GM11168 (cell line): ENCODE results near the gene HTR2B.
"Not testable (repeated sequence)": the region's sequence is repeated elsewhere in the genome, so short reads cannot be mapped to it uniquely, and the experiment has no call there.

Source experiments
- in situ Hi-C: fragments of 300-500 bp; cut with MboI; formaldehyde crosslinking; loops from one replicate; pipeline ENCODE4 v1.12.0; 2022; ENCODE audit warnings: low sequenced_read_pairs; ENCODE audit not compliant: unreplicated experiment

The HTR2B gene

DNA sequence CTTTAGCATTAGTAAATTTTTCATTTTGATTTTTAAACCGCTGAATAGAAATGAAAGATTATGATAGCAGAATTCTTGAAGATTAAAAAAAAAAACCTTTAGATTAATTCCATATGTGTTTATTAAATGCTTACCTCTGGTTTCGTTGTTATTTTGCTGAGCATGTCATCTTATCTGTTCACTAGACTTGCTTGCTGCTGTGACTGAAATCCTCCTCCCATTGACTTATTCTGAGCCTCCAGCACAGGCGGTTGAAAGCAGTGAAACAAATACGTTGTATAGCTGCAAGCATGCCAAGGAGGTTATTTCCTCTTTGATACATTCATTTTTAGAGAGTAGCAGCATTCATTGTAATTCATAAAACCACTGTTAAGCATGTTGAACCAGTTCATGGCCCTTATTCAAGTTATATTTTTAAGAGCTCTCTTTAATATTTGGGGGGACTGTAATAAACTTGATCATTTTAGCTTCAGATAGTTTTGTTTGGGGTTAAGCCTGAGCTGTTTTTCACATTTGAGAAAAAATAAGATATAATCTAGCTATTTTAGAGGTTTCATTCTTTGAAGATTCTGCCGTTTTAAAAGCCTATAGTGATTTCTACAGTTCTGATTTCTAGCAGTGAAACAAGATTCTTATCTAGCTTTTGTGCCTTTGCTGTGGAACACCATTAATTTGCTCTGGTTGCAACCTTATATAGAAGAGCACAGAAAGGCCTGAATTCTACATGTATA is at the start of gene HTR2B:
TSS of gene HTR2B (minus strand) at position 205 of the 731 bp plus-strand sequence. CDS start 1,278 bp downstream, outside the sequence.
- in situ Hi-C loops: no loop called here

DNA sequence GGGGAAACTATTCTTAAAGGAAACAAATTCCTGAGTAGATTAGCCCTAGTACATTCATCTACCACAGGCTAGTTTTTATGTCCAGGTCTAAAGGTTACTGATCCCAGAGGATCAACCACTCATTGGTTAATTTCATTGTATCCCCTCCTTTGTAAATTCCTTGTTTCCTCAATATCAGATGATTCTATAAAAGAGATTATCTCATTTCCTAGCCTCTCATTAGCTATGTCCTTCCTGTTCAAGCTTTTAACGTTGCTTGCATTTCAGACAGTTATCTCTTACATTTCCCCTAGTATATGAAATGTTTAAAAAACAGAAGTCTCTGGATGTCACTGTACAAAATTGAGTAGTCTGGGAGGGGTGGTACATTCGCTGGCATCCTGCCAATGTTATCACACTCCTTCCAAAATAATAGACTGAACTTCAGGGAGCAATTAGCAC is 49.4 kb upstream of the HTR2B start:
- in situ Hi-C loops: no loop called here

DNA sequence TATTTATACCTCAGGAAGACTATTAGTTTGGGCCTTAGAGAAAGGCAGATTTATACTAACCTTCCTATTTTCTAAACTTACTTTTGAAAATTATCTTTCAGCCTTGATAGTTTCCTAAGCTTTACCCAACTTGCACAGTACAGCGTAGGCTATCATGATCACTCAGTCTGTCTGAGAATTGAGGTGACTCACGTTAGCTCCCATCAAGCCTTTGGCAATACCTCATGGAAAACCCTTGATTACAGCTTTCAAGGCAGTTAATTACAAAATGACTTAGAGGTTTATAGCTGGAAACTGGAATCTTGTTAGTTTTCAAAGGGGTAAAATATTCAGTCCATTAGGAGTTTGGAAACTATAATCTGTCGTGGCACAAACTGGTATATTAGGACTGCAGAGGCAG is 47.2 kb upstream of the HTR2B start:
- in situ Hi-C loops: no loop called here

DNA sequence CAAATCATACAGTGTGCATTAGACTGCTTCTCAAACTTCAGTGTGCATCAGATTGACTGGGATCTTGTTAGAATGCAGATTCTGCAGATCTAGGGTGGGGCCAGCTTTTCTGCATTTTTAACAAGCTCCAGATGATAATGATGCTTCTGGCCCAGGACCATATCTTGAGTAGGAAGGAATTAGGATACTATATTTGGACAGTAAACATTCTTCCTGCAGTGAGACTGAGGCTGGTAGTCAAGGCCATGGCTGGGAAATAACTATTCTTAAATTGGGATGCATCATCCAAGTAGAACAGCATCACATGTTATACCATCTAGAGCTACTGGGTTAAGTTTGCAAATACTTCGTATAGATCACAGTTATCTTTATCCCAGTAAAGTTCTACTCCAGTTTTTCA is 45.2 kb upstream of the HTR2B start:
- in situ Hi-C loops: no loop called here

DNA sequence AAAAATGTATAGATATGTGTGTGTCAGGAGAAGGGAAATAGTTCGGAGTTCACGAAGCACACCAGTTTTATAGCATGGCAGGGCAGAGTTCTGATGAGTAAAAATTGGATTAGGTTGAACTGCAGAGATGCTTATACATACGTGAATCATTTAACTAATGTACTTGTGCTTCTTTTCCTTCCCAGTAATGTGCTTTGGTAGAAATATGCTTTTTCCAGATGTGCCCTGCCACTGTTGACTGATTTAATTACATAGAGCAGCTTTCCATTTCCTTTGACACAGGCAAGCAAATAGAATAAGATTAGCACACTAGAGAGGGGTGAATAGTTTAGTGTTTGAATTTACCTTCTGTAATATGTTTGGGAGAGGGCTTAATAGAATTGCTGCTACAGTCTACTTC is 44.6 kb upstream of the HTR2B start:
- in situ Hi-C loops: no loop called here

DNA sequence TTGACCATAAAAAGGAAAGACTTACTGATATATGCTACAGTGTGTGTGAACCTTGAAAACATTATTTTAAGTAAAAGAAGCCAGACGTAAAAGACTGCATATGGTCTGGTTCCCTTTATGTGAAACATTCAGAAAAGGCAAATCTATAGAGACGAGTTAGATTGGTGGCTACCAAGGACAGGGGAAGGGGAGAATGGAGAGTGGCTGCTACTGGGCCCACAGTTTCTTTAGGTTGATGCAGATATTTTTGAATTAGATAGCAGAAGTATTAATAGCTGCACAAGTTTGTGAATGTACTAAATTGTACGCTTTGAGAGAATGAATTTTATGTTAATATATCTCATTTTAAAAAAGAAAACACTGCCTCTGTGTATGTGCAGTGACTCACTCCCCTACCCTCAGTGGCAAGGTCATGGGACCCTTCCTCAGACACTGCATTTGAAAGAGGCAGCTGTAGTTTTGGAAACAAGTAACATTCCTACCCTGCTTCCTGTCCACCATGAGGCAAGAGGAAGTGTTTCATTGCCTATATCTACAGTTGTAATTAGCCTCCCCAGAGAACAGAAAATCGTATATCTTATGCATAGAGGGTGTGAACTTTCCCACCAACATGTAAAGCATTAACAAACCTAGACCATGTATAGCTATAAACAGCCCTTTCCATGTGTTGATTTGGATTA is 43.8 kb upstream of the HTR2B start:
- in situ Hi-C loops: no loop called here

DNA sequence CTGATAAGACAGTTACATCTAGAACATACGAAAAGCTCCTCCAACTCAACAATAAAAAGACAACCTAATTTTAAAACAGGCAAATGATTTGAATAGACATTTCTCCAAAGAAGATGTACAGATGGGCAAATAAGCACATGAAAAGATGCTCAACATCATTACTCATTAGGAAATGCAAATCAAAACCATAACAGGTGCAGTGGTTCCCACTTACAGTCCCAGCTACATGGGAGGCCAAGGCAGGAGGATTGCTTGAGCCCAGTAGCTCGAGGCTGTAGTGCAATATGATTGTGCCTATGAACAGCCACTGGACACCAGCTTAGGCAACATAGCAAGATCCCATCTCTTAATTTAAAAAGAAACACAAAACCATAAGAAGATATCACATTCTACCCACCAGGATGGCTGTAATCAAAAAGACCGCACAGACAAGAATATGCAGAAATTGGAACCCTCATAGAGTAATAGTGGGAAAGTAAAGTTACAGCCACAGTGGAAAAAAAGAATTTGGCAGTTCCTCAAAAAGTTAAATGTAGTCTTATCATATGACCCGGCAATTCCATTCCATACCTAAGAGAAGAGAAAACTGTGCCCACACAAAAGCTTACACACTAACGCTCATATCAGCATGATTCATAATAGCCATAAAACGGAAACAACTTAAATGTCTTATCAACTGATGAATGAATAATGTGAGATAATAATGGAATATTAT is 43.1 kb upstream of the HTR2B start:
- in situ Hi-C loops: no loop called here

DNA sequence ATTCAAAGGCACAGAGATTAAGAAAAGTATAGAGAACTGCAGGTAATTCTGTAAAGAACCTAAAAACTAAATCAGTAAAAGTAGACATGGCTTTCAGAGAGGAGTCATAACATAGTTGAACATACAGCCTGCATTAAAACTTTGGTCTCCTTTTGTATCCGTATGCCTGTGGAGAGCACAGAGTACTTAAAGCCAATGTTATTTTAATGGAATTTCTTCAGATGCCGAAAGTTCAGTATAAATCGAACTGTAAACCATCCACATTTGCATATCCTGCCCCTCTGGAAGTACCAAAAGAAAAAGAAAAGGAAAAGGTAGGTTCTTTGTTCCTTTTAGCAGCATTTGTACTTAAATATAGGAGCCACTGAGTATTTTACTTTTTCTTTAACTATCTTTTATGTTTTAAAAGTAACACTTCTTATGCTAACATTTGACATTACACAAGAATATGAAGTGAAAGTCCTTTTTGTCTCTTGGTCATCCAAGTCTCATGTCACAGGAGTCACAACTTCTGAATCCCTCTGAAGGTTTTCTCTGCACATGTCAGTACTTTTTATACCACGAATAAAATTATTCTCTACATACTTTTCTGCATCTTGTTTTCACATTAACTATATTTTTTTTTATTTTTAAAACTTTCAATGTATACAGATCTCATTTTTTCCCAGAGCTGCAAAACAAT is 38.7 kb upstream of the HTR2B start:
- in situ Hi-C loops: no loop called here

DNA sequence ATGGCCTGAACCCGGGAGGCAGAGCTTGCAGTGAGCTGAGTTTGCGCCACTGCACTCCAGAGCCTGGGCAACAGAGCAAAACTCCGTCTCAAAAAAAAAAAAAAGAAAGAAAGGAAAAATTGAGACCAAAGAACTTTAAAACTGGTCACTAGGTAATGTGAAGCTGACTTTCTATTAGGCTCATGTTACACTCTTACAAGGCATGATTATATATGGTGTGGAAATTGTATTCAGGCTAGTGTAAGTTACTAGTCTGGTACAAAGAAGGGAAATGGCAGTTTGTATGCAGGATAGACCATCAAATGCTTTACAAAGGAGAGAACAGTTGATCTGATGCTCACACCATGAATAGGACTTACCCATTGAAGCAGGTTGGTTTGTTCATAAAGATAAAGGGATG is 38.2 kb upstream of the HTR2B start:
- in situ Hi-C loops: no loop called here

DNA sequence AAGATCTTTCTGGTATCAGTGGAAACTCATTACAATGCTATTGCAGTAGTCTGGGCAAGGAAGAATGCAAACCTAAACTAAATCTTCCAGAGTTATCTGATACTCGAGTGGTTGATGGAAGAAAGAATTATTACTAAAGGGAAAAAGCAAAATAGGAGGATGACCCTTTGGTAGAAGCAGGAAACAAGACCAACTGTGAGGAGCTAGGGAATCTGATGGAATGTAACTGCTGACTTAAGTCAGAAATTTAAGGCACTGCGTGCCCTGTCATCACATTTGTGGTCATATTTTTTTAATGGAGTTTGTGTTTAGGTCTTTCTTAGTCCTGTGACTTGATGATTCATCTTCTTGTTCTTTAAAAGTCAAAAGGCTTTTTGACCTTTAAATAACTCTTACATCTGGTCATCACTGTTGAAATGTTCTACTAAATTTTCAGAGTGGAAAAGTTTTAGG is 37.1 kb upstream of the HTR2B start:
- in situ Hi-C loops: no loop called here

DNA sequence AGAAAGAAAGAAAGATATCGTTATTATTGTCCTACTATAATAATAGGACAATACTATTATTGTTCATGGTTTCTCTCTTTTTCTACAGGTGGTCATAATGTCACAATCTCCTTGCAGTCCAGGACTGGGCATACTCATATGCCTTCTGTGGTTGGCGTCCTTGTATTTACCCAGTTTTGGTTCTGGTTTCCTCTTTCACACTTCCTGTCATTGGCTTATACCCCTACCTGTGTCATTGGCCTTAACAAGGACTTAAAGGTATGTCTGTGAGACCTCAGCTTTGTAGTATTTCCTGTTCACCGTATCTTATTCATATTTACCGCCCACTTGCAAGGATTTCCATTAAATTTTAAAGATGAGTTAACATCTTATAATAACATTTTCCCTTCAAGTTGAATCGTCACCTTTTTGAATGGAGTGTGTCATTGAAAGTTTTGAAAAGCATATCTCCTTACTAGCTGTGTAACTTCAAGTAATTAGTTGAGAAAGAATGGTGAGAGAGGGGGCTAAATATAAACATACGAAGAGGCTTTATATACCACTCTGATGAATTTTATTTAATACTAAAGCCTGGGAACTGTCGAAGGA is 36.5 kb upstream of the HTR2B start:
- in situ Hi-C loops: no loop called here

DNA sequence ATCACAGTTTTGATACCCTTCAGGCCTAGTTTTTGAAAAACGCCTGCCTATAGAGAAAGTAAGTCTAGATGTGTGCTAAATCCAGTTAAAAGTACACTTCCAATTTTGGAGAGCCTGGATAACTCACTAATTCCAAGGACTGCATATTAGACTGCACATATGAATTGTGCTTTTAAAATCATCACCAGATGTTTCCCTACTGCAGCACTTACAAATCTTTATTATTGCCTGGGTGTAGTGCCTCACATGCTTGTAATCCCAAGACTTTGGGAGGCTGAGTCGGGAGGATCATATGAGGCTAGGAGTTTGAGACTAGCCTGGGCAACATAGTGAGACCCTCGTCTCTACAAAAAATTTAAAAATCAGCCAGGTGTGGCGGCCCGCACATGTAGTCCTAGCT is 35.9 kb upstream of the HTR2B start:
- in situ Hi-C loops: no loop called here

DNA sequence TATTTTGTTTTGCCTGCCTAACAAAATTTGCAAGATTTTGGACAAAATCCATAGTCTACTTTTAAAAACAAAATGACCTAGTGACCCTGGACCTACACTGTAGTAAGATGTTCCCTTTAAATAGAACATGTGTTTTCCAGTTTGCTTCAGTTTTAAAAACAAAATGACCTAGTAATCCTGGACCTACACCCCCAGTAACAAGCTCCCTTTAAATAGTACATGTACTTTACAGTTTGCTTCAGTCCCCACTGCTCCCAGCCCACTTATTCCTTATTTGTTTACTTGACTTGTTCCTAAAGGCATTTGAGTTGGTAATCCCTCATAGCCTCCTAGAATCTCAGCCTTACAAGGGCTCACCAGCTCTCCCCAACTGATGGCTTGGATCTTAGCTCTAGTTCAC is 34.5 kb upstream of the HTR2B start:
- in situ Hi-C loops: no loop called here

DNA sequence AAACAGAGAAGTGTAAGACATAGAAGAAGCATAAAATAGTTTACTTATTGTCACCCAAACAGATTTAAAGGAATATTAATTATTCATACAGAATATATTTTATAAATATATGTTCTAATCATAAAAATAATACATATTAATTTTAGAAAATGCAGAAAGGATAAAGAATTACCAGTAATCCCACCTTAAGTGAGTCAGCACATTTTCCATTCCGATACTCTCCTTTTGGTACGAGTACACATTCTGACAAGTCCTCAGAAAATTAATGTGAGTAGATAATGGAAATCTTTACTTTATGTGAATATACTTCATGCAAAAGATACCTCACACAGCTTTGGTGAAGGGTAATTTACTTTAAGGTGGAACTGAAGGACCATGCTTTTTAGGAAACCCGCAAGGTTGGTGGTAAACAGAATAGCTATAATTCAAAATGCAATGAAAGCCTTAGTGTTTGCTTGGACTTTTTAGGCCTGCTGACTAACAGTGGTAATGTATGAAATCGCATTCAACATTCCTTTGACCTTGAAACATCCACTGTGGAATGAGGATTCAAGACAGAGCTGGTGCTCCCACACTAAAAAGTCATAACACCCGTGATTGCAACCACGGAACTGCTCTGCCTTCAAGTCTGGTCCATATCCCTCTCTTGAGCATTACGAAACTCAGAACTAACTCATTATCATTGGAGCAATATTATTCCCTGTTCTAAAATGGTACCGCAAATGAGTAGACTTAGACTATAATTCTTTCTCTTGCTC is 28.1 kb upstream of the HTR2B start:
- in situ Hi-C loops: no loop called here

DNA sequence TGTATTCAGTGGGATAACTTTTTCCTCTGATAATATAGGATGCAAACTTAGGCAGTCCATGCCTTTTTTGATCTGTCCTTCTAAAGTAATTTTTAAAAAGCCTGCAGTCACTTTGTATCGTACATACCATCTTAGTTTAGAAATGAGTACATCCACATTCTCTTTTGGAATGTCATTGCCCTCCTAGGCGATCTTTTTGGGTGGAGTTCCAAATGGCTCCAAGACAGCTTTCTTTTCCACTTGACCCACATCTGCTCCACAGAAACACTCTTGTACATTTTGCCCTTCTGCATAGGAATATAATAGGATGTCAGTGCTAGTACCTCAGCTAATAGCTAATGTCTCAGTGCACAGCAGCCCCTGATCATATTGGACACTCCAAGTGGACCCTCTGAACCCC is 21.8 kb upstream of the HTR2B start:
- in situ Hi-C loops: no loop called here

DNA sequence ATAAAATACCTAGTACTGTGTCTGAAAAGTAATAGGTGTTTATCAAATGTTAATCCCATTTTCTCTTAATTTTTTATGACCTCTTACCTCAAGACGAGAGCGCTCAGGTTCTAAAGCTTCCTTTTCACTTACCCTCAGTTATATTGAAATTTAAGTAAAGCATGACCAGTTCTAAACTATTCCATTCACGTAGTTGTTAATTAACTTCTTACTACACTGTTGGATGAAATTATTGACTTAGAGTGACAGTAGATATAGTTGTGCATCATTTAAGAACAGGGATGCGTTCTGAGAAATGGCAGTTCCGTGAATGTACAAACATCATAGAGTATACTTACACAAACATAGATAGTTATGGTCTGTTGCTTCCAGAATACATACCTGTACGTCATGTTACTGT is 20.1 kb upstream of the HTR2B start:
- in situ Hi-C loops: no loop called here

DNA sequence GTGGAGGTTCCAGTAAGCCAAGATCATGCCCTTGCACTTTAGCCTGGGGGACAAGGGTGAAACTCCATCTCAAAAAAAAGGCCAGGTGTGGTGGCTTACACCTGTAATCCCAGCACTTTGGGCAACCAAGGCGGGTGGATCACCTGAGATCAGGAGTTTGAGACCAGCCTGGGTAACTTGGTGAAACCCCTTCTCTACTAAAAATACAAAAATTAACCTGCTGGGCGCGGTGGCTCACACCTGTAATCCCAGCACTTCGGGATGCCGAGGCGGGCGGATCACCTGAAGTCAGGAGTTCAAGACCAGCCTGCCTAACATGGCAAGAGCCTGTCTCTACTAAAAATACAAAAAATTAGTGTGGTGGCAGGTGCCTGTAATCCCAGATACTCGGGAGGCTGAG is 16.0 kb upstream of the HTR2B start:
- in situ Hi-C loops: not testable (repeated sequence)

DNA sequence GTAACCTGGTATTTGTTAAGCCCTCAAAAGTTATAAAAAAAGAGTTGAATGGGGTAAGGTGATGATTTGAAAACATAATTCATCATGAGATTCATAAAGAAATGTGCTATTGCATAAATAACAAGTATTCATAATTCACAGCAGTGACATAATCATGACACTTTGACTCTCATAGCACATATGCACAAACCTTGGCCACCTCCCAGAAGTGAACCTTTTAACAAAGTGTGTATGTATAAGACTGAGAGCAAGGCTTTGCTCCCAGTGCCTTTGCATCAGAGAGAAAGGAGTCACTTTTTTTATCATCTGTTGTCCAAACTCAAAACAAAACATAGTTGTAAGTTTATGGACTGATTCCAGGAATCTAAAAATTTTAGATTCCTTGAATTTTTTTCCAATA is 15.0 kb upstream of the HTR2B start:
- in situ Hi-C loops: no loop called here

DNA sequence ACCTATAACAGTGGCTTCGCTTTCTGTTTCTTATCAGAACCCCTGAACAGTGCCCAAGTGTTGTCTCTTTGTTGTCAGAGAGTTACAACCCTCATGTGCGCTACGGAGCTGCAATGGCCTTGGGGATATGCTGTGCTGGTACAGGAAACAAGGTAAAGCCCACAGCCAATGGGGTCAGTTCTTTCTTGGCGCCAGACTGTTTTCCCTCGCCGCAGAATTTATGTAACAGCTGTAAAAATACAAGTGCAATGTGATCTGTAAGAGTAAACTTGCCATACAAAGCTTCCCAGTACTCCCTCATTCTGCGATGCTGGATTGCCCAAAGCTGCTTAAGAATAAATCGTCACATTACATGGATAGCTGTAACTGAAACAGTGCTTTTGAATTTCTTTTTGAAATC is 13.9 kb upstream of the HTR2B start:
- in situ Hi-C loops: no loop called here
